Stimulated activated CD4-positive, alpha-beta T cell treated with anti-CD3 and anti-CD28 coated beads, Interleukin-15, amount 100 ng/mL, for 48 hours (primary cell): Measurements from ENCODE around the gene YIF1A.

Source experiments
- DNase-seq, 2 donors: peaks; one replicate each; pipeline ENCODE4 v3.0.0-alpha.2; 2020; ENCODE audit warnings: low read depth in 2 of 2

The YIF1A gene

GRCh38 chr11:66288671-66289547 is at the start of gene YIF1A:
TSS of gene YIF1A (minus strand) at chr11:66289143. CDS start at chr11:66288985, 158 bp downstream.
- peak; percentile 97 for DNase-seq

GRCh38 chr11:66337103-66337899 is 48.4 kb upstream of the YIF1A start:
- DNase-seq, result no peak

- peak in 1 of 2 donors; percentile 63 for DNase-seq
Measured at GRCh38 chr11:66336234-66337102, 47.5 kb upstream of the YIF1A start, which contains the start of gene RIN1. TSS of gene RIN1 (minus strand) at chr11:66336434. CDS start at chr11:66336402, 32 bp downstream.

GRCh38 chr11:66335531-66336233 is 46.7 kb upstream of the YIF1A start:
- DNase-seq, result no peak

GRCh38 chr11:66334605-66335442 is 45.9 kb upstream of the YIF1A start:
- DNase-seq, result no peak

GRCh38 chr11:66333896-66334604 is 45.1 kb upstream of the YIF1A start:
- DNase-seq, result no peak

- DNase-seq, result no peak
Measured at GRCh38 chr11:66333220-66333877, 44.4 kb upstream of the YIF1A start.

GRCh38 chr11:66332371-66333219 is 43.7 kb upstream of the YIF1A start:
- DNase-seq, result no peak

- DNase-seq, result no peak
Measured at GRCh38 chr11:66331542-66332370, 42.8 kb upstream of the YIF1A start.

GRCh38 chr11:66330931-66331330 is 42.0 kb upstream of the YIF1A start:
- DNase-seq, result no peak

GRCh38 chr11:66329165-66329673 is 40.3 kb upstream of the YIF1A start:
- no peak for DNase-seq

- peak; percentile 73 to 79 for DNase-seq
Measured at GRCh38 chr11:66328302-66329144, 39.6 kb upstream of the YIF1A start.

GRCh38 chr11:66328031-66328301 is 39.0 kb upstream of the YIF1A start:
- DNase-seq, result no peak

- no peak for DNase-seq
Measured at GRCh38 chr11:66327171-66328030, 38.5 kb upstream of the YIF1A start.
